T-helper 1 cell treated with Interleukin-12 subunit alpha and Interleukin-12 subunit beta and Interleukin-4 antibody, amounts not matched to agents 30 ng/mL and 1 ng/mL, for 36 hours (primary cell): ENCODE data around the gene NOX5. TPM values are rescaled to one million over a fixed set of nuclear protein-coding genes. Genes with fewer than 3 reads are reported as not detected.

Source experiments
- intact Hi-C: fragments of 100-400 bp; cut with micrococcal nuclease; formaldehyde crosslinking; loops from one replicate; pipeline ENCODE4 v1.15.1; 2024
- total RNA-seq: library from RNA; stranded (reverse); gene quantifications from 2 replicates; pipeline ENCODE4 v1.2.3, GENCODE V29; 2022

Gene NOX5
- total RNA-seq, 1 donor from 2014 or later: 0.02 TPM

DNA sequence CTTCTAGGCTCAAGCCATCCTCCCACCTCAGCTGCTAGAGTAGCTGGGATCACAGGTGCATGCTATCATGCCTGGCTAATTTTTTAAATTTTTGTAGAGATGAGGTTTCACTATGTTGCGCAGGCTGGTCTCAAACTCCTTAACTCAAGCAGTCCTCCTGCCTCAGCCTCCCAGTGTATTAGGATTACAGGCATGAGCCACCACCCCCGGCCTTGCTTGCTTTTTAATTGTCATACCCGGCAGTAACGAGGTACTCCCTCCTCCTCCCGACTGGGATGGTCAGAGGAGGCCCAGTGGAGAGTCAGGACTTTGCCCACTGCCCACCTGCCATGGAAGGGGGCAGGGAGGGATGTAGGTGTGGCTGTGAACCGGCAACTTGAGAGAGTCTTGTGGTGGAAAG lies 4.5 kb downstream of the NOX5 start:
- intact Hi-C loops: no loop called here

GRCh38 chr15:69021895-69022294 lies 7.4 kb downstream of the NOX5 start:
- intact Hi-C loops: no loop called here

GRCh38 chr15:69025320-69025719 lies 10.8 kb downstream of the NOX5 start:
- intact Hi-C loops: no loop called here

DNA sequence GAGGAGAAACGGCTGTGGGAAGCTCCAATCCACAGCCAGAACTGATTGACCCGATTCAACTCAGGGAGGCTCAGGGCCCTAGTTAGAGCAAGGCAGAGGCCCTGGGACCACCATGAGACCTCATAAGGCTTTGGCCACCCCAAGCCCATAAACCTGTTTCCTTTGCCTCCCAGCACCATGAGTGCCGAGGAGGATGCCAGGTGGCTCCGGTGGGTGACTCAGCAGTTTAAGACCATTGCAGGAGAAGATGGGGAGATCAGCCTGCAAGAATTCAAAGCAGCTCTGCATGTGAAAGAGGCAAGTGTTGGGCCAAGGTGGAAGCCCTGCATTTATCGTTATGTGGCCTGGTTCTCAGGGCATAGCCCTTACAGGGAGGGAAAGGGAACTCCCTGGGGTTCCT lies 11.9 kb downstream of the NOX5 start:
- intact Hi-C loops: no loop called here

GRCh38 chr15:69027976-69028518 lies 13.6 kb downstream of the NOX5 start:
- intact Hi-C loops: no loop called here

GRCh38 chr15:69031013-69032001 lies 16.8 kb downstream of the NOX5 start:
- intact Hi-C loops: no loop called here

GRCh38 chr15:69032031-69032430 lies 17.5 kb downstream of the NOX5 start:
- intact Hi-C loops: no loop called here

GRCh38 chr15:69032703-69033373 lies 18.3 kb downstream of the NOX5 start:
- intact Hi-C loops: no loop called here

GRCh38 chr15:69034352-69034751 lies 19.9 kb downstream of the NOX5 start:
- intact Hi-C loops: no loop called here

- intact Hi-C loops: no loop called here
These were observed 20.9 kb downstream of the NOX5 start for GRCh38 chr15:69035205-69035917.

DNA sequence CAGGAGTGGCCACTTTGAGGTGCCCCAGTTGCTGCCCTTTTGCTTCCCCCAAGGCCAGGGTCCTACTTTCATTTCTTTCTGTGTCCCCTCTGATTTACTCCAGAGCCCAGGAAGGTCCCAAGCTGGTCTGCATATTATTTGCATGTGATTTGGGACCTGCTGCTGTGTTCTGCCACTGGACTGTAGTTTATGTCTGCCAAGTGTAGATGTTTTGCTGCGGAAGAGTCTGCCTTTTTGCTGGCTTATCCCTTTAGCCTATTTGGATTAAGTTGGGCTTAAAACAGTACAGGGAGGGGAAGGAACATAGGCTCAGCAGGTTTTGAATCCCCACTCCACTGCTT lies 21.4 kb downstream of the NOX5 start:
- intact Hi-C loops: no loop called here

- intact Hi-C loops: no loop called here
These were observed 22.3 kb downstream of the NOX5 start for GRCh38 chr15:69036826-69037225.

GRCh38 chr15:69037482-69037881 lies 23.0 kb downstream of the NOX5 start:
- intact Hi-C loops: no loop called here

- intact Hi-C loops: no loop called here
These were observed 23.5 kb downstream of the NOX5 start for GRCh38 chr15:69037977-69038376.

DNA sequence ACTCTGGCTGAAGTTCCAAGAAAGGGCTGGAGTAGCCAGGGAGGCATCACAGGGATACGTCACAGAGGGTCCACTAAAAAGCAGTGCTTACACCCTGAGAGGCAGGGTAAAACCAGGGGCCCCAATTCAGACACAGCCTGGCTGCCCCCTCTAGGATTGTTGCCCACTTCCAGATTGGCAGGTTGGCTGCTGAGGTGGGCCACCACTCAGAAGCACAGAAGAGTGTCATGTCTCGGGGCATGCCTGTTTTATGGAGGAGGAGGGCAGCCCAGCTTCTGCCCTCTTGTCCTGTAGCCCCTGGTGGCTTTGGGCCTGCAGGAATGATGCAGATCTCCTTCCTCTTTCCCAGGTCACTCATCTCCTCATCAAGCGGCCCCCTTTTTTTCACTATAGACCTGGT lies 24.0 kb downstream of the NOX5 start:
- intact Hi-C loops: no loop called here

DNA sequence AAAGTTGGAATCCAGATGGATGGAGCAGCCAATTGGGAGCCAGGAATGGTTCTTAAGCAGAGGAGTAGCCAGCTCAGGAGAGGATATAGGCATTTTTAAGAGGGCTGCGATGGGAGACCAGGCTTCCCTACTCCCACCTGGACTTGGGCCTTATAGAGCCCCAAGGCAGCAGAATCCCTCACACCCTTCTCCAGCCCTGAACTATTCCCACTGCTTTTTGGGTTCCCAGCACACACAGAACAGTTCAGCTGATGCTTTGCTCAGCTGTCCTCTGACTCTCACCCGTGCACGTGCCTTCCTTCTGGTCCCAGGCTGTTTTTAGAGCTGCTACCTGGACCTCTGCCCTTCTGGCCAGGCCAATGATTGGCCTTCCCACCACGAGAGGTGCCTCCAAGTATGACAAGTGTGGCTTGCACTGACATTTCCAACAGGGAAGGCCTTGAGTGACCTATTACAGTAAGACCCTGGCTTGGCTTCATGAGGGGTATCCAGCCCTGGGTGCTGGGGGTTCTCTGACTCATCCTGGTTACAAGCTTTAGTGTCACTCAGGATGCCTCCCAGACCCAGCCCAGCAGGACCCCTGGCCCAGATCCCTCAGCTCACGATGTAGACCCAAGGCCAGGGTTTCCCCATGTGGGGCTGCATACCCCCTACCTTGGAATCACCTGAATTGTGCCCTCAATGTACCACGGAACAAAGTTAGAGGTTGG lies 25.2 kb downstream of the NOX5 start:
- intact Hi-C loops: loop anchor here (1.0 kb wide), 1 partner anchor 15 kb away; no protein-coding TSS in a partner anchor

DNA sequence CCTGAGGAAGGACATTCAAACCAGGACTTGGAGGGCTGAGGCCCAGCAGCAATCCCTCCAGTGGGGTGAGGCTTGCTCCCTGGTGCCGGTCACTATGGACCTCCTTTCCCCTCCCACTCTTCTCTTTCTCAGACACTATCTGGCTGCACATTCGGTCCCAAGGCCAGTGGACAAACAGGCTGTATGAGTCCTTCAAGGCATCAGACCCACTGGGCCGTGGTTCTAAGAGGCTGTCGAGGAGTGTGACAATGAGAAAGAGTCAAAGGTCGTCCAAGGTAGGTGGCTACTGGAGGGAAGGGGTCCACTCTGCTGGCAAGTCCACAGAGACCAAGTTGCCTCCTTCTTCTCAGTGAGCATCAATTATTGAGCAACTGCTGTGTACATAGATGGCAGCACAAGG lies 28.0 kb downstream of the NOX5 start:
- intact Hi-C loops: no loop called here

DNA sequence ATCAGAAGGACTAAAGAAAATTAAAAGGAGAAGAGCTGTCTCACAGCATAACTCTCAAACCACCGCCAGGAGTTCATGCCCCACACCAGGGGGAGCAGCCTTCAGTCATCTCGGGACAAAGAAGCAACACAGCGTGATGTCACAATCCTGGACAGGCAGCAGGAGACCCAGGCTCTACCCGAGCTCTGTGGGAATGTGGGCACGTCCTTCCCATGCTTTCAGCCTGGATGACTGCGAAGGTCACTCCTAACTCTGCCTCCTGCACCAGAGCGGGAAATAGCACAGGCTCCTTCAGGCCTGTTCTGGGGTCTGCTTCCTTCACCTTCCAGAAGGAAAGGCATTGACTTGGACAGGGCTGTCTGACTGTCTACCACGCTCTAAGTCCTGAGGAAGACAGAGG lies 31.3 kb downstream of the NOX5 start:
- intact Hi-C loops: no loop called here

GRCh38 chr15:69046781-69047180 lies 32.3 kb downstream of the NOX5 start:
- intact Hi-C loops: no loop called here

- intact Hi-C loops: no loop called here
These were observed 35.5 kb downstream of the NOX5 start for GRCh38 chr15:69049976-69050375.

GRCh38 chr15:69055251-69055650 lies 40.8 kb downstream of the NOX5 start:
- intact Hi-C loops: loop anchor here (5.0 kb wide), 1 partner anchor 357 kb away; the partner anchor contains the start of gene KIF23
